Astrocyte of the spinal cord (primary cell): Measurements from ENCODE around the gene METTL17.
"Not testable (repeated sequence)": the region's sequence is repeated elsewhere in the genome, so short reads cannot be mapped to it uniquely, and the experiment has no call there.

Experiments
- DNase-seq: peaks from one replicate; pipeline ENCODE4 v3.0.0; 2011; ENCODE audit warnings: low read depth, low spot score
- H3K4me3 ChIP-seq: 2 replicates; pipeline ENCODE4 v1.5.1; 2011; ENCODE audit warnings: low read depth, mild to moderate bottlenecking, low read length, moderate library complexity
- CTCF ChIP-seq: IDR thresholded peaks from 2 replicates; pipeline ENCODE4 v1.5.1; 2012; ENCODE audit warnings: low read depth, mild to moderate bottlenecking, low read length, inconsistent platforms
- in situ Hi-C: cut with HindIII; loops from 2 replicates; pipeline ENCODE4 v1.10.0; 2017; ENCODE audit warnings: low sequenced_read_pairs

METTL17 gene

GRCh38 chr14:20989787-20990600 lies at the start of gene METTL17:
Gene METTL17, plus strand, starts transcription at chr14:20989980. Its CDS starts 23 bp downstream, at chr14:20990003.
- TF ChIP-seq CTCF = peak; percentile 46
- peak within 1 kb of the TSS; percentile 89 for H3K4me3 ChIP-seq
- DNase-seq = peak; percentile 98
- in situ Hi-C loops = no loop called here

DNA sequence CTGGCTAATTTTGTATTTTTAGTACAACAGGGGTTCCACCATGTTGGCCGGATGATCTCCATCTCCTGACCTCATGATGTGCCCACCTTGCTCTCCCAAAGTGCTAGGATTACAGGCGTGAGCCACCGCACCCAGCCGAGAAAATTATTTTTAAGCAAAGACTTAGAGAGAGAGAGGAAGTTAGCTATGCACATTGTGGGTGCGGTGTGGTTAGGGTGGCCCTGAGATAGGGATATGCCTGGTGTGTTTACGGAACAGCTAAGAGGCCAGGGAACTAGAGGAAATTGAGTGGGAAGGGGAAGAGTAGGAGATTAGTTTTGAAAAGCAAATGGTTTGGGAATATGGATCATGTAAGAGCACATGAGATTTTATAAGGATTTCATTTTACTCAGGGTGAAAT lies 44.6 kb upstream of the METTL17 start:
- H3K4me3 ChIP-seq, DNase-seq, in situ Hi-C loops: not testable (repeated sequence)

DNA sequence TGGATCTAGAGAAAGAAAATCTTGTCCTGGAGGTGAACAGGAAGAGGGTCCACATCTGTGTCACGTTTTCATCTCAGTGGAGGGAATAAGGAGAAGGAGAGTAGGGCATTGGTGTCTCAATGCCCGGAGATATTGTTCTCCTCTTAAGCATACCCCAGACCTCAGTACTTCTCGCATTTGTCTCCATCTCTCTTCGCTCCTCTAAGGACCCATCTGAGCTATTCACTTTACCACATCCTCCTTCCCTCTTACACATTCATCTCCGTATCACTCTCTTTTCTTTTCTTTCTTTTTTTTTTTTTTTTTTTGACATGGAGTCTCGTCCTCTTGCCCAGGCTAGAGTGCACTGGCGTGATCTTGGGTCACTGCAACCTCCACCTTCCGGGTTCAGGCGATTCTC lies 43.1 kb upstream of the METTL17 start:
- DNase-seq, in situ Hi-C loops, H3K4me3 ChIP-seq: not testable (repeated sequence)

DNA sequence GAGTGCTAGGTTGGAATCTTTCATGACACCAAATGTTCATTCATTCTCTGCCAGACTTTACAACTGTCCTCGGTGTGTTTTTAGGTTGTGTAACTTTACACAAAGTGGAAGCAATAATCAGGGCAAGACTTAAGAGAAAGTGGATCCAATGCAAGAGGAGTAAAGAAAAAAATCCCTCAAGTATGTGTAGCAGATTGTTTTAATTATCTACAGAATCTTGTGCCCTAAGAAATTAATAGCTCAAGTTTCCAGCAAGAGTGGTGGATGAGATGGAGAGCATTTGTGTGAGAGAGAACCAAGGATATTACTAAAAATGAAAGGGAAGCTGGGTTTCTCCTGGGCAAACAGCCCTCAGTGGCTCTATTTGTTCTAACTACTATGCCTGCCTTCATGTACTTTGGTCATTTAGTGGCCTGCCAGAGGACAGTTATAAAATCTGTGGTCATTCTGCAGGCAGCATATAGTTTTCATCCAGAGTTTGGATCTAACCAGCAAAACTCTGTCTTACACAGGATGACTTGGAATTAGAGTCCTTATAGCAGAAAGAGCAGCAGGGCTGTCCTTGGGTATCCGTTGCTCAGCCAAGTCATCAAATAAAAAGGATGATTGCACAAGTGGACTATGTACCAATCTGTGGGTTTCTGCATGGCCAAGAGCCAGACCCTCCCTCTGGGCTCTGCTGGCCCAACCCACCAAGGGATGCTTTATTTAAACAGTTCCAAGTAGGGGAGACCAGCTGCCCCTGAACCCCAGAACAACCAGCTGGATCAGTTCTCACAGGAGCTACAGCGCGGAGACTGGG lies 34.8 kb upstream of the METTL17 start, which contains the start of gene RNASE2:
Gene RNASE2 (plus strand): TSS at position 752 of the 802 bp plus-strand sequence. CDS start 285 bp downstream, outside the sequence.
- in situ Hi-C loops, DNase-seq, H3K4me3 ChIP-seq: not testable (repeated sequence)

DNA sequence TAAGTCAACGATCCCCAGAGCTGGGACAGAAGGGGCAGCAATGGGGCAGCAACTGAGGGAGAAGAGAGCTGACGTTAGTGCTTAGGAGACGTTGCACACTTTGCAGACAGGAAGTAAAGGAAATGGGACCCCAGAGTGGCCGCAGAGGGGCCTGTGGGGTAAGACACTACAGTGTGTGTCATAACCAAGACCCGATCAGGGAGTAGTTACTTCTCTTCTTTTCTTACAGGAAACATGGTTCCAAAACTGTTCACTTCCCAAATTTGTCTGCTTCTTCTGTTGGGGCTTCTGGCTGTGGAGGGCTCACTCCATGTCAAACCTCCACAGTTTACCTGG lies 34.3 kb upstream of the METTL17 start:
- H3K4me3 ChIP-seq, in situ Hi-C loops, DNase-seq: not testable (repeated sequence)

DNA sequence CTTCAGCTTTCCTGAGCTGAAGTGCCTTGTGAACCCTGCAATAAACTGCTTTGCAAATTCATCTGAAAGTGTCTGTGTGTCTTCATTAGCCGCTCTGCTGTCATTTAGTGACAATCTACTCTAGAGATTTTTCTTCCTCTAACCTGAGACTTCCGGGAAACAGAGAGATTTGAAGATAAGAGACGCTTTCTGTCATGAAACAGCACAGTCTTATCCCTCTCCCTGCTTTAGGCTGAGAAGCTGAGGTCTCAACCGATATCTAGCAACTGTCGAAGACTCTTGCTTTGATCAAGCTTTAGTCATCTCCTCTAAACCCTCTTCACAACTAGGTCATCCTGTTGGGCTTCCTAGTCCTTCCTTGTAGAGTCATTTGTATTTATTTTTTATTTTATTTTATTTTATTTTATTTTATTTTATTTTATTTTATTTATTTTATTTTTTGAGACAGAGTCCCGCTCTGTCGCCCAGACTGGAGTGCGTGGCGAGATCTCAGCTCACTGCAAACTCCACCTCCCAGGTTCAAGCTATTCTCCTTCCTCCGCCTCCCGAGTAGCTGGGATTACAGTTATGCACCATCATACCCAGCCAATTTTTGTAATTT lies 33.3 kb upstream of the METTL17 start:
- H3K4me3 ChIP-seq = no peak overlapping the region
- no peak for DNase-seq
- in situ Hi-C loops = no loop called here
- no peak for TF ChIP-seq CTCF

DNA sequence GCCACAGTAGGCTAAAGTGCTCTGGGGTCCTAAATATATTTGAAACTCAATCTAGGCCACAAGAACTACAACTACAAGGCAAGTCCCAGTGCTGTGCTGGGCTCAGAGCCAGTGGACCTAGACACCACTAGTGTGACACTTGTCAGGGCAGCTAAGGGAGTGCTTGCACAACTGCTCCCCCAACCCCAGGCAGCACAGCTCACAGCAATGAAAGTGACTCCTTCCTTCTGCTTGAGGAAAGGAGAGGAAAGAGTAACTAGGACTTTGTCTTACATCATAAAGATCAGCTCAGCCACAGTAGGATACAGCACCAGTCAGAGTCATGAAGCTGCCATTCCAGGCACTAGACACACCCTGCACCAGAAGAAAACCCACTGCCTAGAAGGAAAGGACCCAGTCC lies 30.8 kb upstream of the METTL17 start:
- H3K4me3 ChIP-seq, in situ Hi-C loops, DNase-seq: not testable (repeated sequence)

- no peak for DNase-seq
- no peak overlapping the region for H3K4me3 ChIP-seq
- in situ Hi-C loops = no loop called here
- no peak for TF ChIP-seq CTCF
These were observed 20.4 kb upstream of the METTL17 start for GRCh38 chr14:20969336-20969735.

GRCh38 chr14:20970647-20970982 lies 19.2 kb upstream of the METTL17 start:
- DNase-seq = no peak
- TF ChIP-seq CTCF = no peak
- in situ Hi-C loops = no loop called here
- H3K4me3 ChIP-seq = peak overlapping the region; percentile 62
